BE2C (cell line): ENCODE measurements around the gene PTPRN2.

Source experiments
- DNase-seq: peaks from one replicate; pipeline ENCODE4 v3.0.0-alpha.2; 2020
- H3K27me3 ChIP-seq: fragments of 250-450 bp; sonication (Bioruptor Pico); 2 replicates; pipeline ENCODE4 v1.5.1; 2020; ENCODE audit warnings: mild to moderate bottlenecking
- H3K36me3 ChIP-seq: fragments of 250-450 bp; sonication (Bioruptor Pico); 2 replicates; pipeline ENCODE4 v1.5.1; 2020; ENCODE audit warnings: mild to moderate bottlenecking
- H3K4me1 ChIP-seq: fragments of 250-450 bp; sonication (Bioruptor Pico); 2 replicates; pipeline ENCODE4 v1.5.1; 2020
- H3K4me3 ChIP-seq: 2 replicates; pipeline ENCODE4 v1.5.1; 2011; ENCODE audit warnings: low read depth, low read length
- H3K9me3 ChIP-seq: fragments of 250-450 bp; sonication (Bioruptor Pico); 2 replicates; pipeline ENCODE4 v1.5.1; 2020
- TF ChIP-seq, protein P1 (sequence below): IDR thresholded peaks from 2 replicates; pipeline ENCODE4 v1.5.1; 2012; ENCODE audit warnings: mild to moderate bottlenecking, low read depth, low read length

The PTPRN2 gene

GRCh38 chr7:158520825-158521224 lies 66.8 kb downstream of the PTPRN2 start:
- no peak for DNase-seq
- no peaks in the 10 kb centered on the region for H3K36me3 ChIP-seq
- TF ChIP-seq, protein P1, sequence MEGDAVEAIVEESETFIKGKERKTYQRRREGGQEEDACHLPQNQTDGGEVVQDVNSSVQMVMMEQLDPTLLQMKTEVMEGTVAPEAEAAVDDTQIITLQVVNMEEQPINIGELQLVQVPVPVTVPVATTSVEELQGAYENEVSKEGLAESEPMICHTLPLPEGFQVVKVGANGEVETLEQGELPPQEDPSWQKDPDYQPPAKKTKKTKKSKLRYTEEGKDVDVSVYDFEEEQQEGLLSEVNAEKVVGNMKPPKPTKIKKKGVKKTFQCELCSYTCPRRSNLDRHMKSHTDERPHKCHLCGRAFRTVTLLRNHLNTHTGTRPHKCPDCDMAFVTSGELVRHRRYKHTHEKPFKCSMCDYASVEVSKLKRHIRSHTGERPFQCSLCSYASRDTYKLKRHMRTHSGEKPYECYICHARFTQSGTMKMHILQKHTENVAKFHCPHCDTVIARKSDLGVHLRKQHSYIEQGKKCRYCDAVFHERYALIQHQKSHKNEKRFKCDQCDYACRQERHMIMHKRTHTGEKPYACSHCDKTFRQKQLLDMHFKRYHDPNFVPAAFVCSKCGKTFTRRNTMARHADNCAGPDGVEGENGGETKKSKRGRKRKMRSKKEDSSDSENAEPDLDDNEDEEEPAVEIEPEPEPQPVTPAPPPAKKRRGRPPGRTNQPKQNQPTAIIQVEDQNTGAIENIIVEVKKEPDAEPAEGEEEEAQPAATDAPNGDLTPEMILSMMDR = no peak
- no peak overlapping the region for H3K4me3 ChIP-seq
- no peaks in the 10 kb centered on the region for H3K4me1 ChIP-seq
- H3K9me3 ChIP-seq = no peaks in the 10 kb centered on the region; the same call in 1 of the 2 replicates
- H3K27me3 ChIP-seq = no peaks in the 10 kb centered on the region

DNA sequence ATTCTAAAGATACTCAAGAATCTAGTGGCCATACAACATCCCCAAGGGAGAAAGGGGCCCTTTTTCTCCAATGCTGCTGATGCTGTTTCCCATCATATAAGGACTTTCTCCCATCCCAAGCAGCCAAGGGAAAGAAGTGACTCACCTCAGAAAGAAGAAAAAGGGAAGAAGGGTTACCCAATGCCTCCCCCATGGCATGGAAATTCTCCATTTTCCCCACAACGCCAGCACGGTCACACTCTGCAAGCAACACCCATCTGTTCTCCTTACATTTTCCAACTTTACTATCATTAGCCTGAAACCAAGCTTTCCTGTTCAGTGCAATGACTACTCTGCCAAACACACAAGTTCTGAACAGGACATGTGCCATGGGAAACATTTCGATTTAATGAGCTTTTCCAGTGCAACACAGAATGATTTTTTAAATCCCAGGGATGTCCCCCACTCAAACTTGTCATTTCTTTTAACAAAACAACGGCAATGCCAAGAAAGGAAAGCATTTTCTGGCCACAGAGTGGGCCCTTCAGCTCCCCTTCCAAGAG lies 67.9 kb downstream of the PTPRN2 start:
- Histone ChIP-seq H3K9me3 (no peaks in the 10 kb centered on the region; the same call in 1 of the 2 replicates), H3K4me3 (no peak overlapping the region), H3K27me3 (no peaks in the 10 kb centered on the region), H3K4me1 (no peaks in the 10 kb centered on the region), H3K36me3 (no peaks in the 10 kb centered on the region)
- TF ChIP-seq, protein P1 = no peak
- no peak for DNase-seq

DNA sequence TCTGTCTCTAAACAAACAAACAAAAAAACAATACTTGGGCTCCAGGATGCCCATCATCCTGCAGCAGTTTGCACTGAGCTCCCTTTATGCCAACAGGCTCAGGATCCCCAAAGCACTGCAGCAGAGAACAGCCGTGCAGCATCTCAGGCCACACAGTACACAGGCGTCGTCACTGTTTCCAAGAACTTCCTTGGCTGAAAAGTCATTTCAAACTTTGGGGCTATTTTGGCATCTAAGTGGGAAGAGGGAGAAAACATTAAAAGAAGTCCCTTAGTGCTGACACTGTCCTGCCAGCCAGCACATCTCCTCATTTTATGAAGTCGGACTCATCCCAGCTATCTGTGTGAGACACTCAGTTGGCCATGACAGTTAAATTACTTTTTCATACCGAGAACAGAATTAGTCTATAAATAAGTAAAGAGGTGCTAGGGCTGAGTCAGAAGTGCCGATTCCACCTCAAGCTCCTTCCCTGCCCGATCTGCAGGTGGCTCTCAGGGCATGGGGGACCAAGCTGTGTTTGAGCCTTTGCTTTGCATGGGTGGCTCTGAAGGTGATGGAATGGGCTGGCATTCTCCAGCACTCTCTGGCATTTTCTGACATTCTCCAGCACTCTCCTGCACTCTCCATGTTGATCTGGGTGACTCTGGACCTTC lies 68.5 kb downstream of the PTPRN2 start:
- no peak for DNase-seq
- H3K27me3 ChIP-seq = no peaks in the 10 kb centered on the region
- TF ChIP-seq, protein P1 = no peak
- H3K9me3 ChIP-seq = no peaks in the 10 kb centered on the region; the same call in 1 of the 2 replicates
- H3K4me3 ChIP-seq = no peak overlapping the region
- H3K4me1 ChIP-seq = no peaks in the 10 kb centered on the region
- no peaks in the 10 kb centered on the region for H3K36me3 ChIP-seq

DNA sequence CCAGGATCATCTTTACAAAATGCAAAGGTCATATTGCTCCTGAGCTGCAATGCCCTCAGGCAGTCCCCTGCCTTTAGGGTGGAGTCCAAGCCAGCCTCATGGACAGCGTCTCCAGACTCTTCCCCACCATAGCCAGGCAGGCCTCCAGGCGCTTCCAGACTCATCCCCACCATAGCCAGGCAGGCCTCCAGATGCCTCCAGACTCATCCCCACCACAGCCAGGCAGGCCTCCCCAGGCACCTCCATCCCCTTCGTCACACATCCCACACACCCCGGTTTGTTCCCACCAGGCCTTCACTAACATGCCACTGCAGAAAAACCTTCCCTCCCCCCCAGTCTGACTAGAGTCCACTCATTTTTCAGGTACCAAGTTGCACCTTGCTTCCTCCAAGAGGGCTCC lies 70.1 kb downstream of the PTPRN2 start:
- H3K9me3 ChIP-seq = no peaks in the 10 kb centered on the region; the same call in 1 of the 2 replicates
- no peak for DNase-seq
- H3K27me3 ChIP-seq = no peaks in the 10 kb centered on the region
- no peak overlapping the region for H3K4me3 ChIP-seq
- no peaks in the 10 kb centered on the region for H3K36me3 ChIP-seq
- TF ChIP-seq, protein P1 = no peak
- no peaks in the 10 kb centered on the region for H3K4me1 ChIP-seq

GRCh38 chr7:158517072-158517471 lies 70.6 kb downstream of the PTPRN2 start:
- Histone ChIP-seq H3K27me3 (no peaks in the 10 kb centered on the region), H3K36me3 (no peaks in the 10 kb centered on the region), H3K4me3 (no peak overlapping the region), H3K9me3 (no peaks in the 10 kb centered on the region), H3K4me1 (no peaks in the 10 kb centered on the region)
- DNase-seq = no peak
- TF ChIP-seq, protein P1 = no peak

- no peak for DNase-seq
- Histone ChIP-seq H3K4me1 (no peaks in the 10 kb centered on the region), H3K27me3 (no peaks in the 10 kb centered on the region), H3K4me3 (no peak overlapping the region), H3K36me3 (no peaks in the 10 kb centered on the region), H3K9me3 (no peaks in the 10 kb centered on the region)
- TF ChIP-seq, protein P1 = no peak
Measured at GRCh38 chr7:158516524-158516923, 71.1 kb downstream of the PTPRN2 start.
